NCI-H2227 (cell line): Measurements from ENCODE around the gene CHPF2.

Source experiments
- DNase-seq: peaks from one replicate; lab custom pipeline; 2025; ENCODE audit not compliant: unreplicated experiment; lab: John Stamatoyannopoulos, UW

CHPF2 gene

DNA sequence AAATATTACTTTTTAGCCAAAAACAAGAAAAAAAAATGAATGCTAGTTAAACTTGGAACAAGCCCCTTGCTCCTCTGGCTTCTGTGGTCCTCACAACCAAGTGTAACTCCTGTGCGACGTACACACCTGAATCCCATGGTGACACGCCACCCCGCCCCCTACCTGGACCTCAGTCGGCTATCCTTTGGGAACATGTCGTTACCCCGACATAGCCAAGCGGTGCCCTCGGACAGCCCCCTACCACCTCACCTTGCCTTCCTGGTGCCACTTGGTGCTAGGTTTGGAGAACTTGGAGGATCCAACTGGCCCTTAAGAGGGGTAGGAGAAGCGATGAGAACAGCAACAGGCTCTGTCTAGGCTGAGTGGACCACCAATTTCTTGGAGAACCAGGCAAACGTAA, 28.2 kb downstream of the CHPF2 start:
- no peak for DNase-seq

DNA sequence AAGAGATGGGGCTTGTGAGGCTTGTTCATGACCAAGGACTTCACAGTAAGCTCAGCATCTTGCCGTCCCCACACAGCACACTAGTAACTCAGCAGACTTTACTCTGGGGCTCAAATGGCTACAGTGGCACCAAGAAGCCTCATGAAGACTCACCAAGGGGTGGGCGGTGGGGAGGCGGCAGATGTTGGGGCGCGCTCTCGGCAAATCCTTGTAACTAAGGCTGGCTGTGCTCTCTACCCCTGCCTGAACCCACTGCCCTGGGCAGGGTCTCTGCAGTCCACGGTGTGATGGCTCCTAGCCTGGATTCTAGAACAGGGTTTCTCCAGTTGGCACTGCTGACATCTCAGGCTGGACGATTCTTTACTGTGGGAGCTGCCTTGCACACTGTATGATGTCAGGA, 28.6 kb downstream of the CHPF2 start:
- no peak for DNase-seq

DNA sequence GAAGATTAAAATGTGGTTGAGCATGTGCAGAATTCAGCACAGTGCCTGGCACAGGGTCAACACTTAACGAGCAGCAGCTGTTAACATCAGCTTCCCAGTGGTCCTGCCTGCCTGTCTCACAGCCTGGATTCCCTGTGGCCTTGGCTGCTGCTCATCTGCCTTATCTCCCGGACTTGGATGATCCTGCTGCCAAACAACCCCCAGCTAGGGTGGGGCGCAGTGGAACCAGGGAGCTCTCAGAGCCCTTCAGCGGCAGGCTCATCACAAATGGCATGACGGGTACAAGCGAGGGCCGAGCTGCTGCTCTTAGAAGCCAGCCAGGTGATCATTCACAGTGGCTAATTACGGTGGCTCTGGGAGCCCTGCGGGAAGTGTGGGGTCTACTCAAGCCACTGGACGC, 29.2 kb downstream of the CHPF2 start:
- no peak for DNase-seq

DNA sequence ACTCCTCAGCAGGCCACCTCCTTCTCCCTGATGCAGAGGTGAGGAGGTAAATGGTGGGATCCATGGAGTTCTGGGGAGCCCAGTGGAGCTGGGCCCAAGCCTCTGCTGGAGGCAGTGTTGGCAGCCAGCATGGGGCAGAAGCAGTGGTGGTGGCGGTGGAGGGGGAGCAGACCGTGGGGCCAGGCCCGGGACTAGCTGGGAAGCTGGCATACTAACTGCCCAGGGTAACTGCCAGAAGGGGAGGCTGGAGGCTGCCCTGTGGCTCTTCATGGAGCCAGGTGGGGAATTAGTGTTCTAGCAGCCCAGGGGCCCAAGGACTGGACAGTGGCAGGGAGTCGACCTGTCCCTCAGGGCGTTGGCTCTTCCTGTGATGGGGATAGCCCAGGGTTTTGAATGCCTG, 32.3 kb downstream of the CHPF2 start:
- DNase-seq, result no peak

DNA sequence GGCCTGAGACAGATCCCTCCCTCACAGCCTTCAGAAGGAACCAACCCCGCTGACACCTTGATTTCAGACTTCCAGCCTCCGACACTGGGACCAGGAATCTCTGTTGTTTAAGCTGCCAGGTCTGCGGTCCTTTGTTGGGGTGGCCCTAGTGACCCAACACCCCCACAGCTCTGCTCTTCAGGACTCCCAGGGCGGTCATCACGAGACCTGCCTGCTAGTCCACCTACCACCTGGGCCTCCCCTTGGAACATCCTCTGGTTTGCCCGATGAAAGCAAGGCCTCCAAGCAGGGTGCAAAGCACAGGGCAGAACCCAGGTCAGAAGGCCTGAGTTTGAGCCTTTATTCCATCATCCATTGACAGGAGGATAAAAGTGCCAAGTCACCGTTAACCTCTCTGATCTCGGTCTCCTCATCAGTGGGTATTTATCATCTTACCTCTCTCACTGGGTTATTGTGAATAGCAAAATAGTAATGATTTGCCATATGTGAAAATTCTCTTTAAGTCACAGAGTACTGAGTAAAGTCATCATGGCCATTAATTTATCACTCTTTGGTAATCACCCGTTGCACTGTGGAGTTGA, 33.2 kb downstream of the CHPF2 start:
- no peak for DNase-seq

DNA sequence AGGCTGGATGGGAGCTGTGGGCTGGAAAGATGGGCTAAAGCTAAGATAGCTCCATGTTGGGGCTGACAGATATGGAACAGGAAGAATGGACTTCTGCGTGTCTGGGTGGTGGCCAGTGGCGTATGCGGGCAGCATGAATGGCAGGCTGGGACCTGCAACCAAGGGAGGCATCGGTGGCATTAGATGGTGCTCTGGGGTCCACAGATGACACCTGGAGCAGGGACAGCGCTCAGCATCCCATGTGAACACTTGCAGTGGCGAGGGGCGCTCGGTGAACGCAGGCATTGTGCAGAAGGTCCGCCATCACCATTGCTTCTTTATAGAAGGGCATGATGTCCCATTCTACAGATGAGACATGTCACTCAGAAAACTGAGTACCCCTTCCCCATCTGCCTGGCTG, 37.2 kb downstream of the CHPF2 start:
- DNase-seq, result no peak

DNA sequence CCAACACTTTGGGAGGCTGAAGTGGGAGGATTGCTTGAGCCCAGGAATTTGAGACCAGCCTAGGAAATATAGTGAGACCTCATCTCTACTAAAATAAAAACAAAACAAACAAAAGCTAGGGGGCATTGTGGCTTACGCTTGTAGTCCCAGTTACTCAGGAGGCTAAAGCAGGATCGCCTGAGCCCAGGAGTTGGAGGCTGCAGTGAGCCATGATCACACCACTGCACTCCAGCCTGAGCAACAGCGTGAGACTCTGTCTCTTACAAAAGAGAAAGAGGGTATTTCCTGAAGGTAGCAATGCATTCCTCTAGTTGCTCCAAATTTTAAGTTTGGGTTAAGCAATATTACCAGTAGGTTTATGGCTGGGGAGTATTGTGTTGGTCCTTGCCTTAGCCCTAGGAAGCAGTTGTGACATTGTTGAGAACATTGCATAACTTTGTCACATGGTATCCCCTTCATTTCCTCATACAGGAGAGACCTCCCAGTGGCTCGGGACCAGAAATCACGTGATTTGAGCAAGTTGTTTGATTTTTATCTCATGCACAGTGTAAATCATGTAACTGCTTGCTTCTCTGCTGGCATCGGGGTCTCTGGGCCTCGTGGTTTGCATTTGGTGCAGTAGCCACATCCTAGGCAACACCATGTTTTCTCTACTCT, 39.5 kb downstream of the CHPF2 start:
- DNase-seq, result no peak

DNA sequence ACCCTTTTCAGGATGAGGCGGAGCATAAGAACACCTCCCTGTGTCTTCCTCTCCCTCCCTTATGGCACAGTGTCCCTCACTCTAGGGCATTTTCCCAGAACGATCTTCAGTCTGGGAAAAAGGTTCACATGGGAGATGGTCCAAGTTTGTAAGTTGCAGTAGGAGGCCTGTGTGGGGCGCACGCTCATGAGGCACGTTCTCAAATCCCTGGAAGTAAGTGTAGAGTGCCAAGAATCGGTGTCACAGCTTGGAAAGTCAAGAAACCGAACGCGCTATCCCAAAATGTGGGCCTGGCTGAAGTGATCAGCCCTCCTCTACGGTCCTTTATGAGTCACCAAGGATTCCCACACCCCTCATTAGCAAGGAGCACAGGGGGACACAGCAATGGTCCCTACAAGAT, 40.1 kb downstream of the CHPF2 start:
- DNase-seq, result no peak

DNA sequence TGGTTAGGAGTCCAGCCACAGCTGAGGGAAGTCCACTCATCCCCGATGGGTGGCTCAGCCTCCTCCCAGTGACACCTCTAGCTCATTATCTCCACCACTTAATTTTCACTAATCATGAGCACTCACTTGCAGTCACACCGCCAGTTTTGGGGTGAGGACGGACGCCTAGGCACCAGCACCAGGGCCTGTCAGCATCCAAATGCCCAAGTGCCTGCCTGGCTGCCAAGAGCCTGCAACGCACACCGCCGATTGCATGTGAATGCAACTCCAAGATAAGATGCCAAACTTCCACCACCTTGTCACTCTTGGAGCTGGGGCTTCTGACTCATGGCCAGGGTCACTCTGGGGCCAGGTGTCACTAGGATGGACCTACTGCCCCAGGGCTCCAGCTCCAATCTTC, 40.6 kb downstream of the CHPF2 start:
- no peak for DNase-seq

DNA sequence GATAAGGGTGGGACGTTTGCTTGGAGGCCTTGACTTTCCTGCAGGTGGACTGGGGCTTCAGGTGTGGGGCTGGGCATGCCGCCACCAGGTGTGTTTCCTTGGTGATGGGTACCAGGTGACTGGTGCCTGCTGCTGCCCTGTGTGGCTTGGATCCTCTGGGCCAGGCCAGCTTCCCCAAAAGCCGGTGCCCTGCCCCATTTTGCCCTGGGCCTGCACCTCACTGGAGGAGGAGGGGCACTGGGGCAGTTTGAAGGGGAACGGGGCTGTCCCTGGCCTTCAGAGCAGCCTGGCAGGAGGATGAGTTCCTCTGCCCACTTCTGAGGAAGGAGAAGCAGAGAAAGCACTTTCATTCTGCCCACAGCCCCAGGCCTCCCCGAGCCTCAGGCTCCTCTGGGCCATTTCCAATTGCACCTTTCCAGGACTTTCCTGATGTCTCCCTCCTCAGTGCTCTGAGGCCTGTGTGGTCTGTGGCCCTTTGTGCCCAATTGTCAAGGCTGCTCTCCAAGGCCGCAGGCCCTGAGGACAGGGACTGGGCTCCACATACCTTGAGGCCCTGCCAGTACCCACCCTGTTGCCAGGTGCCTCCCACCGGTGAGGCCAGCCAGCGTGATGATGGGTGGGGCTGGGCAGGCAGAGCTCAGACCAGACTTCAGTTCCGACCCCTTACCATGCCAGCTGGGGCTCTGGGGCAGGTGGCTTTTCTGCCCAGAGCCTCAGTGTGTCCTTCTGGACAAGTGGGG, 41.5 kb downstream of the CHPF2 start:
- DNase-seq, result no peak

DNA sequence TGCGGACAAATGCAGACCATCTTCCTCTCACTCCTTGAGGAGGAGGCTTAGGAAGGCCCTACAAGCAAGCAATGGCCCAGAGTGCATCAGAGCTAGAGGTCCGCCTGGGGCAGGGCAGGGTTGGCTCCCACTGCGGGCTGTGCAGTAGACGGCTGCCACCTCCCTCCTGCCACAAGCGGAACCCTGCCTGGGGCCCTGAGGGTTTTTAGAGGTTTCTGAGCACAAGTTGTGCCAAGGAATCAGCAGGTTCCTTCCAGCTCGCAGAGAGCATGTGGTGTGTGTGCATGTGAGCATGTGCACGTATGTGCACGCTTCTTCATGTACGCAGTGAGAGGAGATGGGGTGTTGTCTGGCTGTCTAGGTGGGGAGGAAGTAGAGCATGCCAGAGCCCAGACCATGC, 42.1 kb downstream of the CHPF2 start:
- DNase-seq, result no peak

DNA sequence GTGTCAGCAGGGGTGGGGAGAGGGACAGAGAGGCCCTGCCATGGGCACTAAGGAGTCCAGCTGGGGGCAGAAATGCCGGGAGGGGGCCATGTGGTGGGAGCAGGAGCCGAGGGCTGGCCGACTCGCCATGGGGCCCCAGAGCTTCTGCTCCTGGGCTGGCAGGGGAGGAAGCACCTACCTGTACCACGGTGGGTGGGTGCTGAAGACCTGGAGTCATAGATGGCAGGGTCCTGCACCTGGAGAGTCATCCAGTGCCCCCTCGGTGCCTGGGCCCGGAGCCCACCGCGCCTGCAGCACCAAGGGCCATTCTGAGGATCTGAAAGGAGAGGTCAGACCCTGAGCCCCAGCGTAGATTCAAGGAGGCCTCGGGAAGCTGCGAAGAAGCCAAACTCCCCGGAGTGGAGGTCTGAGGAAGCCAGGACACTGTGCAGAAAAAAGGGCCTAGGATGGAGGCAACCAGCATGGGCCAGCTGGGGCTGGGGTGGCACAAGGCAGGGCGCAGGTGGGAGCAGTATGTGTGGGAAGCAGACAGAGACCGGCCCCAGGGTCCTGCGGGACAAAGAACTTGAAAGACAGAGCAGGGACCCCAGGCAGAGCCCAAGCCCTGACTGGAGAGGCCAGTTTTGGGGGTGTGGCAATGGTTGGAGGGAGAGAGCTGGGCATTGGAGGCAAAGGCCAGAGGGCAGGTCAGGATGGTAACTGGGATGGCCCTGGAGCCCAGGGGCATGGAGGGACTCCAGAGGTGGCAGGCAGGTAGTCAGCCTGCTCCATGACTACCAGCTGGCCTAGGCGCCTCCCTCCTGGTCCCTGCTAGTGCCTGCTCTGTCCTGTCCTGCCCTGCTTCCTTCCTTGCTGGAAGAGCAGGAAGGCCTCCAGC, 42.9 kb downstream of the CHPF2 start:
- no peak for DNase-seq

DNA sequence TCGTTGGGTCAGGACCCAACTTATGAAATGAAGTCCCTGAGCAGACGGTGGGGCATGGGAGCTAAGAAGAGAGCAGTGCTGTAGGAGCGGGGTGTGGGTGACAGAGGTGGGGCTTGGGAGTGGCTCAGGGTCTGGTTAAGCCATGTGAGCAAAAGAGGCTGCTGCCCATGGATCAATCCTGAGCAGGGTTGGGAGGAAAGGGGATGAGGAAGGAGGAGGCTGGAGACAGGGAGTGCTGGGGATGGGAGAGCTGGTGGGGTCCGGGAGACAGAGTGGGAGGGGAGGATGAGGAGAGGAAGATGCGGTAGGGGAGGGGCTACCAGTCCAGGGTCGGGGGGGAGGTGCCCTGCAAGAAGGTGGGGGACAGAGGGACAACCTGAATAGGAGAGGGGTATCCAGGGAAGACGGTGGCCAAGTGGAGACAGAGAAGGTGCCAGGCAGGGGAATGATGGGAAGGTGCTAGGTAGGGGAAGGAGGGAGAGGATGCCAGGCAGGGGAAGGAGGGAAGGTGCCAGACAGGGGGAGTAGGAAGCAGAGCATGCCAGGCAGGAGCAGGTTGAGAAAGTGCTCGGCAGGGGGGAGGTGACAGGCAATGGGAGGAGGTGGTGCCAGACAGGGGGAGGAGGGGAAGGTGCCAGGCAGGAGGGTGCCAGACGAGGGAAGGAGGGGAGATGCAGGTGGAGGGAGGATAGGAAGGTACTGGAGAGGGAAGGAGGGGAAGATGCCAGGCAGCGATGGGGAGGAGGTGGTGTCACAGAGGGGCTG, 43.7 kb downstream of the CHPF2 start:
- DNase-seq, result no peak

DNA sequence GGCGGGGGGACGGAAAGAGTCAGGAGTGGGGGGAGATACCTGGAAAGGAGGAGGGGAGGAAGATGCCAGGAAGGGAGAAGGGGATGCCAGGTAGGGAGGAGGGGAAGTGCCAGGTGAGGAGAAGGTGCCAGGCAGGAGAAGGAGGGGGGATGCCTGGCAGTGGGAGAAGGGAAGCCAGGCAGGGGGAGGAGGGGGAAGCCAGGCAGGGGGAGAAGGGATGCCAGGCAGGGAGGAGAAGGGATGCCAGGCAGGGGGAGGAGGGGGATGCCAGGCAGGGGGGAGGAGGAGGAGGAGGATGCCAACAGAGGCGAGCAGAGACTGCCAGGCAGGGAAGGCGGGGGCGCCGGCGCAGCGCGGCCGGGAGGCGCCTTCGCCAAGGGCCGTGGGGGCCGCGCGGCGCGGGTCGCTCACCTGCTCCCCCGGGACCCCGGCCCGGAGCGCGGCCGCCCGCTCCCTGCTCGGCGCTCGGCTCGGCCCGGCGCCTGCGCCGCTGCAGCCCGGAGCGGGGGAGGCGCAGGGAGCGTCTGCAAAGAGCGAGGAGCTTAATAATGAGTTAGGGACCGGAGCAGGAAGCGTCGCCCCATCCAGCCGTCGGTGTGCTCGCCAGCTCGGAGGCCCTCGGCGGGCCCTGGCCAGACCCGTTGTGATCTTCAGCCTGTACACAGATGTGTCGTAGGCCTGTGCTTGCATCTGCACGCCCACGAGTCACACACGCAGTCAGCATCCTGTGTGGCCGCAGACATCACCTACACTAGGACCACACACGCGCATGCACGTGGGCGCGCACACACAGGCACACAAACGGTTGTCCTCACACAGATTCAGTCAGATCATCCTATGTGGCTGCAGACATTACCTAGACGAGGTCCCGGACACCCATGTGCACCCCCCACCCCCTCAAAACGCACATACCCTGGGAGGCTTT, 44.6 kb downstream of the CHPF2 start:
- DNase-seq, result peak; percentile 83

DNA sequence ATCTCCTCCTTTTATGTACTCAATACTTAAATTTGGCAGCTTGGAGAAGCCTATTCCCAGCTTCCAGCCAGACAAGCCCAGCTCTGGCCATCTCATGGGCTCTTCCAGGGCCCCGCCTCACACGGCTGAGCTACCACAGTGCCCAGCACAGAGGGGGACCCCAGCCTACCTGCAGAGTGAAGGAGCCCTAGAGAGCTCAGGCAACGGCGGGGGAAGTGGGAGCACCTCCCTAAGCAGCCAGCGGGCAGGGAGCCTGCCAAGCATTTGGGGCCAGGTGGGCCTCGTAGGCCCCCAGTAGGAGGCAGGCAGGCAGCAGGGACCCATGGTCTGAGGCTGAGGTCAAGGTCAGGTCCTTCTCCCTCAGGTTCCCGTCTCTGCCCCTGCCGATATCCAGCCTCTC, 45.3 kb downstream of the CHPF2 start:
- no peak for DNase-seq

DNA sequence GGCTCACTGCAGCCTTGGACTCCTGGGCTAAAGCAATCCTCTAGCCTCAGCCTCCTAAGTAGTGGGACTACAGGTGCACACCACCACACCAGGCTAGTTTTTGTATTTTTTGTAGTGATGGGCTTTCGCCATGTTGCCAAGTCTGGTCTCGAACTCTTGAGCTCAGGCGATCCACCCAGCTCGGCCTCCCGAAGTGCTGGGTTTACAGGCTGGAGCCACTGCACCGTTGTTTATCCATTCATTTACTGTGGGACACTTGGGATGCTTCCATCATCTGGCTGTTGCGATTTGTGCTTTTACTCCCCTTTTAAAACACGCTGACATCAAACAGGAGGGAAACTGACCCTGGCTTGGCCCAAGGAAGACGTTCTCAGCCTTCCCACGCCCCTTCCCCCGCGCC, 46.7 kb downstream of the CHPF2 start:
- DNase-seq, result no peak

DNA sequence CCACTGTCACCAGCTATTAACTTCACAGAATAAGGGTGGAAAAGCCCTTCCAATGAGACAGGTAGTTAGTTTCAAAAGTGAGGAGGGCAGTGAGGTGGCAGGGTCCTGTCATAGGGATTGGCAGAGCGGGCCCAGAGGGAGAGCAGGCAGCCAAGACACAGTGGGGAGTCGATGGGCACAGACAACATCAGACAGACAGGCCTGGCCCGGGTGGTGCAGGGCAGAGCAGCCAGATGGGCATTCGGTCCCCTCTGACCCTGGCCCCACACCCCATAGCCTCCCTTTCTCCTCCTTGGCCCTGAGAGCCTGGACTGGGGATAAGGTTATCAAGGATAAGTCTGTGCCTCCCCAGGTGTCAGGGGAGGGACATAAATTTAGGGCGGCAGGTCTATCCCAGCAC, 47.6 kb downstream of the CHPF2 start:
- no peak for DNase-seq

DNA sequence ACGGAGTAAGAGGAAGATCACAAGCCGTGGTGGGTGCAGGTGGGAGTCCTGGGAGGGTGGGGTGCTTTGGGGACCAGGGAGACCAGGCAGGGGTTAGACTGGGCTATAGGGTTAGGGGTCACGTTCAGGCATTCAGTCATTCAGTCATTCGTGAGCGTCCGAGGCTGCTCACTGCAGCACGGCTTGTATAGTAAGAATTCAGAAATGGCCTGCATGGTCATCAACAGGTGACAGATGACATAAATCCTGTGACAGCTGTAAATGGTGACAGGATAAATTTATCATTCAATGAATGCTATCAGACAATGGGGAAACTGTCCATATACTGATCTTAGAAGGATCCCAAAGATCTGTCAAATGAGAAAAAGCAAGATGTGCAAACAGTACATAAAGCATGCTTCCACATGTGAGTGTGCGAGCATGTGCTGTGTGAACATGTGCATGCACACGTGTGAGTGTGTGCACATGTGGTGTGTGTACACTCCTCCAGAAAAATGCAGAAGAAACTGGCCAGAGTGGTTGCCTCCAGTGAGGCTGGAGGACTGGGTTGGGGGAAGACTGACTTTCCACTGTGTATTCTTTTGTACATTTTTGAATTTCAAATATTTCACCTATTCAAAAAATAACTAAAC, 48.2 kb downstream of the CHPF2 start:
- DNase-seq, result no peak

DNA sequence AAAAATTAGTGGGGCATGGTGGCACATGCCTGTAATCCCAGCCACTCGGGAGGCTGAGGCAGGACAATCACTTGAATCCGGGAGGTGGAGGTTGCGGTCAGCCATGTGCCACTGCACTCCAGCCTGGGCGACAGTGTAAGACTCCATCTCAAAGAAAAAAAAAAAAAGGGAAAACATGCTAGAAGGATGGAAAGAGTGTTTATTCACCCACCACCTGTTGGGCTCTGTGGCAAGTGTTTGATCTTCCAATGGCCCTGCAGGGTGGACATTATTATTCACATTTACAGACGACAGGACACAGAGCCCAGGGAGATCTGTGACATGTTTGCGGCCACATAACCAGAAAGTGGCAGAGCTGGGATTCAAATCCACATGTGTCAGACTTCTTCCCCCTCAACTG, 49.4 kb downstream of the CHPF2 start:
- no peak for DNase-seq
